HepG2 (cell line): ENCODE measurements around the gene TMEM63B. TPM values are rescaled to one million over a fixed set of nuclear protein-coding genes. Genes with fewer than 3 reads are reported as not detected.

ENCODE experiments used
- ADNP ChIP-seq: sonication (generic); formaldehyde crosslinking; IDR thresholded peaks from 2 replicates; pipeline ENCODE4 v1.4.0; 2020; ENCODE audit warnings: missing genetic modification reagents
- CCAR2 ChIP-seq: fragments of 200-400 bp; formaldehyde crosslinking; optimal IDR thresholded peaks from 2 replicates; pipeline ENCODE3; 2018; ENCODE audit warnings: low read depth, mild to moderate bottlenecking, low read length, moderate library complexity
- EED ChIP-seq: sonication (generic); formaldehyde crosslinking; IDR thresholded peaks from 2 replicates; pipeline ENCODE4 v1.5.0; 2020; ENCODE audit warnings: mild to moderate bottlenecking, missing genetic modification reagents
- HOXA5 ChIP-seq: sonication (generic); formaldehyde crosslinking; IDR thresholded peaks from 2 replicates; pipeline ENCODE4 v1.4.0; 2020; ENCODE audit warnings: missing genetic modification reagents
- IRF9 ChIP-seq: sonication (generic); formaldehyde crosslinking; IDR thresholded peaks from 2 replicates; pipeline ENCODE4 v1.8.0; 2022; ENCODE audit warnings: missing genetic modification reagents, mild to moderate bottlenecking, borderline replicate concordance
- IRX3 ChIP-seq: sonication (generic); formaldehyde crosslinking; IDR thresholded peaks from 2 replicates; pipeline ENCODE4 v1.8.1; 2023; ENCODE audit warnings: mild to moderate bottlenecking, low read depth, missing genetic modification reagents, borderline replicate concordance
- MAFG ChIP-seq: sonication (generic); formaldehyde crosslinking; IDR thresholded peaks from 2 replicates; pipeline ENCODE4 v1.5.1; 2020; ENCODE audit warnings: mild to moderate bottlenecking, missing genetic modification reagents
- NCOA1 ChIP-seq: sonication (generic); formaldehyde crosslinking; IDR thresholded peaks from 2 replicates; pipeline ENCODE4 v1.9.0; 2021; ENCODE audit warnings: missing genetic modification reagents
- RBM39 ChIP-seq: fragments of 200-400 bp; formaldehyde crosslinking; IDR thresholded peaks from one replicate; pipeline ENCODE4 v1.6.1; 2018; ENCODE audit warnings: antibody characterized with exemption, mild to moderate bottlenecking, low read depth, low read length; ENCODE audit not compliant: poor library complexity, severe bottlenecking
- SP5 ChIP-seq: IDR thresholded peaks from 2 replicates; pipeline ENCODE4 v1.6.1; 2016; ENCODE audit warnings: low read depth, borderline replicate concordance
- TSC22D2 ChIP-seq: sonication (generic); formaldehyde crosslinking; IDR thresholded peaks from 2 replicates; pipeline ENCODE4 v1.5.1; 2020; ENCODE audit warnings: missing genetic modification reagents, mild to moderate bottlenecking, borderline replicate concordance
- ZBTB20 ChIP-seq: sonication (generic); formaldehyde crosslinking; IDR thresholded peaks from 2 replicates; pipeline ENCODE4 v1.8.1; 2023; ENCODE audit warnings: missing genetic modification reagents, low read depth, mild to moderate bottlenecking, borderline replicate concordance
- ZBTB38 ChIP-seq: sonication (generic); formaldehyde crosslinking; IDR thresholded peaks from 2 replicates; pipeline ENCODE4 v1.5.1; 2020; ENCODE audit warnings: mild to moderate bottlenecking, missing genetic modification reagents
- ZBTB7A ChIP-seq: sonication (generic); formaldehyde crosslinking; IDR thresholded peaks from 2 replicates; pipeline ENCODE4 v1.8.0; 2022; ENCODE audit warnings: mild to moderate bottlenecking, missing genetic modification reagents
- ZNF205 ChIP-seq: IDR thresholded peaks from 2 replicates; pipeline ENCODE4 v1.6.1; 2018; ENCODE audit warnings: missing biosample characterization, missing genetic modification reagents
- ZNF225 ChIP-seq: sonication (generic); formaldehyde crosslinking; IDR thresholded peaks from 2 replicates; pipeline ENCODE4 v1.4.0; 2020; ENCODE audit warnings: mild to moderate bottlenecking, missing genetic modification reagents
- ZNF280B ChIP-seq: sonication (generic); formaldehyde crosslinking; IDR thresholded peaks from 2 replicates; pipeline ENCODE4 v1.5.0; 2020; ENCODE audit warnings: missing genetic modification reagents, mild to moderate bottlenecking, borderline replicate concordance
- ZNF468 ChIP-seq: sonication (generic); formaldehyde crosslinking; IDR thresholded peaks from 2 replicates; pipeline ENCODE4 v1.8.0; 2022; ENCODE audit warnings: mild to moderate bottlenecking, moderate library complexity, missing genetic modification reagents
- ZNF598 ChIP-seq: sonication (generic); formaldehyde crosslinking; IDR thresholded peaks from 2 replicates; pipeline ENCODE4 v1.5.1; 2020; ENCODE audit warnings: mild to moderate bottlenecking, missing genetic modification reagents, borderline replicate concordance
- ZNF616 ChIP-seq: sonication (generic); formaldehyde crosslinking; IDR thresholded peaks from 2 replicates; pipeline ENCODE4 v1.5.0; 2020; ENCODE audit warnings: low read depth, mild to moderate bottlenecking, missing genetic modification reagents
- ZNF710 ChIP-seq: sonication (generic); formaldehyde crosslinking; IDR thresholded peaks from 2 replicates; pipeline ENCODE4 v1.5.0; 2020; ENCODE audit warnings: mild to moderate bottlenecking, missing genetic modification reagents, borderline replicate concordance
- ZNF761 ChIP-seq: sonication (generic); formaldehyde crosslinking; conservative IDR thresholded peaks from 2 replicates; pipeline ENCODE4 v1.4.0; 2020; ENCODE audit warnings: mild to moderate bottlenecking, missing genetic modification reagents
- ZNF83 ChIP-seq: sonication (generic); formaldehyde crosslinking; IDR thresholded peaks from 2 replicates; pipeline ENCODE4 v1.4.0; 2020; ENCODE audit warnings: missing genetic modification reagents, mild to moderate bottlenecking, borderline replicate concordance
- ZZZ3 ChIP-seq: sonication (generic); formaldehyde crosslinking; IDR thresholded peaks from 2 replicates; pipeline ENCODE4 v1.4.0; 2020; ENCODE audit warnings: missing genetic modification reagents, mild to moderate bottlenecking, borderline replicate concordance
- polyA plus RNA-seq, 8 experiments: library from polyadenylated mRNA; depleted of rRNA in 3 of 8; stranded (reverse) in 7 of 8; unstranded in 1 of 8; fragments of >200 nt; fragmentation: Illumina TruSeq in 4 of 8; extraction: Trizol in 4 of 8; gene quantifications; 2 replicates each; pipeline versions ENCODE4 v1.2.1 to v1.2.3, GENCODE V29; 2011 to 2016; ENCODE audit warnings: low read depth in 4 of 8, missing spikeins in 1 of 8, mixed read lengths in 1 of 8; ENCODE audit not compliant: insufficient read depth in 1 of 8
- total RNA-seq, 5 experiments: library from RNA; depleted of rRNA; stranded (reverse); fragments of >200 nt; fragmentation: Illumina TruSeq; extraction: Trizol; gene quantifications; 2 replicates each; pipeline ENCODE4 v1.2.3, GENCODE V29; 2016; ENCODE audit warnings: low read depth in 1 of 5
- TF ChIP-seq, protein P1 (sequence below): sonication (generic); formaldehyde crosslinking; IDR thresholded peaks from 2 replicates; pipeline ENCODE4 v1.9.0; 2022; ENCODE audit warnings: low read depth, missing genetic modification reagents

Gene TMEM63B
- total and polyA plus RNA-seq, 2 of the 13 experiments (the other 11 are each of a cell fraction or from before 2014, with no cell fraction given), result 27.4 to 75.8 TPM

GRCh38 chr6:44157152-44157521, 29.8 kb downstream of the TMEM63B start (continued):
- TF ChIP-seq IRF9 (CRISPR knock-in tag), result no peak; the same call in 1 of the 2 replicates
- TF ChIP-seq HOXA5 (CRISPR knock-in tag), result no peak
- TF ChIP-seq TSC22D2 (CRISPR knock-in tag), result no peak
- no peak for TF ChIP-seq ZNF710 (CRISPR knock-in tag)
- TF ChIP-seq, protein P1, sequence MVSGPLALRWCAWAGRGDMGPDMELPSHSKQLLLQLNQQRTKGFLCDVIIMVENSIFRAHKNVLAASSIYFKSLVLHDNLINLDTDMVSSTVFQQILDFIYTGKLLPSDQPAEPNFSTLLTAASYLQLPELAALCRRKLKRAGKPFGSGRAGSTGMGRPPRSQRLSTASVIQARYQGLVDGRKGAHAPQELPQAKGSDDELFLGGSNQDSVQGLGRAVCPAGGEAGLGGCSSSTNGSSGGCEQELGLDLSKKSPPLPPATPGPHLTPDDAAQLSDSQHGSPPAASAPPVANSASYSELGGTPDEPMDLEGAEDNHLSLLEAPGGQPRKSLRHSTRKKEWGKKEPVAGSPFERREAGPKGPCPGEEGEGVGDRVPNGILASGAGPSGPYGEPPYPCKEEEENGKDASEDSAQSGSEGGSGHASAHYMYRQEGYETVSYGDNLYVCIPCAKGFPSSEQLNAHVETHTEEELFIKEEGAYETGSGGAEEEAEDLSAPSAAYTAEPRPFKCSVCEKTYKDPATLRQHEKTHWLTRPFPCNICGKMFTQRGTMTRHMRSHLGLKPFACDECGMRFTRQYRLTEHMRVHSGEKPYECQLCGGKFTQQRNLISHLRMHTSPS (CRISPR knock-in tag), result 0 out of 2 replicates have a peak, but pooled peaks have one; percentile 1
- peak; percentile 31 for TF ChIP-seq ZNF280B
- TF ChIP-seq IRX3 (CRISPR knock-in tag), result 0 out of 2 replicates have a peak, but pooled peaks have one; percentile 9
- 0 out of 2 replicates have a peak, but pooled peaks have one; percentile 33 for TF ChIP-seq ZZZ3 (CRISPR knock-in tag)
- TF ChIP-seq SP5 (CRISPR knock-in tag), result no peak
- no peak for TF ChIP-seq MAFG (CRISPR knock-in tag)
- TF ChIP-seq ZNF83 (CRISPR knock-in tag), result no peak
- TF ChIP-seq ZNF761 (CRISPR knock-in tag), result 0 out of 2 replicates have a peak, but pooled peaks have one; percentile 5
- peak; percentile 30; the same call in 1 of the 2 replicates for TF ChIP-seq ZBTB7A (CRISPR knock-in tag)
- TF ChIP-seq ZNF616 (CRISPR knock-in tag), result peak; percentile 2; the same call in 1 of the 2 replicates
- TF ChIP-seq RBM39, result no peak
- TF ChIP-seq CCAR2, result no peak
- TF ChIP-seq ZNF598 (CRISPR knock-in tag), result peak; percentile 77; the same call in 1 of the 2 replicates
- no peak for TF ChIP-seq ZNF205
- no peak for TF ChIP-seq NCOA1
- TF ChIP-seq ZNF468 (CRISPR knock-in tag), result no peak
- 0 out of 2 replicates have a peak, but pooled peaks have one; percentile 52 for TF ChIP-seq EED (CRISPR knock-in tag)
- TF ChIP-seq ZNF225 (CRISPR knock-in tag), result no peak
- peak; percentile 67; the same call in 1 of the 2 replicates for TF ChIP-seq ZBTB38 (CRISPR knock-in tag)
- no peak for TF ChIP-seq ZBTB20
- peak; percentile 81; the same call in 1 of the 2 replicates for TF ChIP-seq ADNP (CRISPR knock-in tag)
